Brain pericyte (primary cell): ENCODE measurements around the gene PRMT7.

Source experiments
- DNase-seq: peaks from one replicate; pipeline ENCODE4 v3.0.0-alpha.2; 2012; ENCODE audit warnings: low read depth, low spot score

PRMT7 gene

GRCh38 chr16:68346892-68347480, 36.2 kb downstream of the PRMT7 start:
- DNase-seq: no peak

- no peak for DNase-seq
Observed at GRCh38 chr16:68347605-68348004, 36.8 kb downstream of the PRMT7 start.

GRCh38 chr16:68348639-68349445, 38.0 kb downstream of the PRMT7 start:
- DNase-seq: no peak

GRCh38 chr16:68349838-68350410, 39.1 kb downstream of the PRMT7 start:
- no peak for DNase-seq

GRCh38 chr16:68350813-68351350, 40.1 kb downstream of the PRMT7 start:
- no peak for DNase-seq

GRCh38 chr16:68351463-68351862, 40.6 kb downstream of the PRMT7 start:
- no peak for DNase-seq

GRCh38 chr16:68351991-68352431, 41.2 kb downstream of the PRMT7 start:
- DNase-seq: no peak

GRCh38 chr16:68353366-68353765, 42.5 kb downstream of the PRMT7 start:
- DNase-seq: no peak

- DNase-seq: no peak
Observed at GRCh38 chr16:68354816-68355215, 44.0 kb downstream of the PRMT7 start.

- no peak for DNase-seq
Observed at GRCh38 chr16:68355447-68356248, 44.8 kb downstream of the PRMT7 start.

- no peak for DNase-seq
Observed at GRCh38 chr16:68356249-68356918, 45.6 kb downstream of the PRMT7 start.

GRCh38 chr16:68356919-68357286, 46.1 kb downstream of the PRMT7 start:
- DNase-seq: no peak

- no peak for DNase-seq
Observed at GRCh38 chr16:68357521-68357922, 46.7 kb downstream of the PRMT7 start.

GRCh38 chr16:68357923-68358322, 47.1 kb downstream of the PRMT7 start:
- no peak for DNase-seq

- no peak for DNase-seq
Observed at GRCh38 chr16:68358951-68359350, 48.1 kb downstream of the PRMT7 start.

- no peak for DNase-seq
Observed at GRCh38 chr16:68359398-68360191, 48.8 kb downstream of the PRMT7 start.

- DNase-seq: no peak
Observed at GRCh38 chr16:68360547-68360946, 49.7 kb downstream of the PRMT7 start.

GRCh38 chr16:68360956-68361355, 50.1 kb downstream of the PRMT7 start:
- DNase-seq: no peak

- DNase-seq: no peak
Observed at GRCh38 chr16:68361485-68361884, 50.7 kb downstream of the PRMT7 start.

GRCh38 chr16:68362262-68362913, 51.6 kb downstream of the PRMT7 start:
- no peak for DNase-seq
